OCI-LY7 (cell line): ENCODE results near the gene APC. TPM values are rescaled to one million over a fixed set of nuclear protein-coding genes. Genes with fewer than 3 reads are reported as not detected.

Source experiments
- BruUV-seq: library from RNA; stranded (reverse); fragments of 400-500 nt; replicated peaks from 2 replicates; lab custom pipeline; 2021; lab: Mats Ljungman, UMichigan
- CTCF ChIA-PET: fragments of 300-600 bp; sonication (Branson Sonifier 250); formaldehyde crosslinking; loops from one replicate; lab custom pipeline; 2022; ENCODE audit warnings: antibody characterized with exemption; ENCODE audit not compliant: unreplicated experiment; lab: Charles Lee
- POLR2A ChIA-PET: fragments of 300-600 bp; sonication (Branson Sonifier 250); formaldehyde crosslinking; loops from one replicate; lab custom pipeline; 2022; ENCODE audit warnings: antibody characterized with exemption; lab: Charles Lee
- DNase-seq: peaks from one replicate; pipeline ENCODE4 v3.0.0-alpha.2; 2015; ENCODE audit warnings: low spot score
- H2AFZ ChIP-seq: fragments of 200-600 bp; sonication (generic), shearing (Covaris generic); 2 replicates; pipeline ENCODE4 v1.6.1; 2014; ENCODE audit warnings: mild to moderate bottlenecking, antibody characterized with exemption, low read length, moderate library complexity
- H3K27ac ChIP-seq: fragments of 200-600 bp; sonication (generic); 2 replicates; pipeline ENCODE4 v1.5.1; 2014; ENCODE audit warnings: mixed run types, low read depth, mild to moderate bottlenecking, moderate library complexity, low read length, inconsistent platforms; ENCODE audit not compliant: poor library complexity, severe bottlenecking
- H3K36me3 ChIP-seq: fragments of 200-600 bp; sonication (generic); 2 replicates; pipeline ENCODE4 v1.6.1; 2014; ENCODE audit warnings: mild to moderate bottlenecking, antibody characterized with exemption, low read length, moderate library complexity, mixed read lengths; ENCODE audit not compliant: insufficient read depth
- H3K4me1 ChIP-seq: fragments of 200-600 bp; sonication (generic); 2 replicates; pipeline ENCODE4 v1.5.1; 2014; ENCODE audit warnings: mild to moderate bottlenecking, low read length; ENCODE audit not compliant: insufficient read depth, poor library complexity, severe bottlenecking
- H3K4me2 ChIP-seq: fragments of 200-600 bp; sonication (generic); 2 replicates; pipeline ENCODE4 v1.6.1; 2014; ENCODE audit warnings: mild to moderate bottlenecking, low read length
- H3K4me3 ChIP-seq: fragments of 200-600 bp; sonication (generic); 2 replicates; pipeline ENCODE4 v1.5.1; 2014; ENCODE audit warnings: mild to moderate bottlenecking, low read depth, low read length; ENCODE audit not compliant: poor library complexity, severe bottlenecking
- H3K79me2 ChIP-seq: fragments of 200-600 bp; sonication (generic); 2 replicates; pipeline ENCODE4 v1.6.1; 2016; ENCODE audit warnings: low read depth, mild to moderate bottlenecking, low read length, moderate library complexity, mixed read lengths; ENCODE audit not compliant: insufficient read depth
- H3K9me2 ChIP-seq: fragments of 200-600 bp; sonication (generic); 2 replicates; pipeline ENCODE4 v1.6.1; 2016; ENCODE audit warnings: mild to moderate bottlenecking, low read length, mixed read lengths; ENCODE audit not compliant: insufficient read depth
- H3K9me3 ChIP-seq: fragments of 200-600 bp; sonication (generic); 2 replicates; pipeline ENCODE4 v1.6.1; 2014; ENCODE audit warnings: mild to moderate bottlenecking, mixed run types, low read length, mixed read lengths
- H4K20me1 ChIP-seq: fragments of 200-600 bp; sonication (generic); 2 replicates; pipeline ENCODE4 v1.6.1; 2014; ENCODE audit warnings: mild to moderate bottlenecking, antibody characterized with exemption, low read length, moderate library complexity, mixed read lengths; ENCODE audit not compliant: insufficient read depth
- EZH2phosphoT487 ChIP-seq: fragments of 200-600 bp; sonication (generic); IDR thresholded peaks from 2 replicates; pipeline ENCODE4 v1.6.1; 2018; ENCODE audit warnings: low read depth, borderline replicate concordance, mild to moderate bottlenecking, mixed run types, antibody characterized with exemption, low read length, moderate library complexity, mixed read lengths
- intact Hi-C: fragments of 100-400 bp; cut with micrococcal nuclease; formaldehyde crosslinking; loops from one replicate; pipeline ENCODE4 v1.10.0; 2022; ENCODE audit not compliant: unreplicated experiment
- total RNA-seq, 2 experiments: library from RNA; depleted of rRNA in 1 of 2; stranded (reverse); fragments of >200 nt in 1 of 2; shearing (Covaris generic) in 1 of 2; gene quantifications; 2 replicates each; pipeline ENCODE4 v1.2.3, GENCODE V29; 2014 to 2022
- TF ChIP-seq, protein P1 (sequence below): fragments of 200-600 bp; sonication (generic); conservative IDR thresholded peaks from 2 replicates; pipeline ENCODE4 v1.5.1; 2014; ENCODE audit warnings: mild to moderate bottlenecking, antibody characterized with exemption, low read length, moderate library complexity, mixed read lengths

APC gene
- total RNA-seq, 2 experiments from 2014 or later: 33.1 to 34.8 TPM

- Histone ChIP-seq H3K4me2 (no peak overlapping the region), H4K20me1 (no peaks in the 10 kb centered on the region), H3K27ac (no peak overlapping the region), H3K4me3 (no peak overlapping the region), H3K9me2 (no peaks in the 10 kb centered on the region), H3K36me3 (no peaks in the 10 kb centered on the region), H3K9me3 (no peaks in the 10 kb centered on the region), H3K4me1 (no peaks in the 10 kb centered on the region), H2AFZ (no peak overlapping the region; the same call in 1 of the 2 replicates), H3K79me2 (no peaks in the 10 kb centered on the region)
- BruUV-seq: no TSS peak
- TF ChIP-seq, protein P1, sequence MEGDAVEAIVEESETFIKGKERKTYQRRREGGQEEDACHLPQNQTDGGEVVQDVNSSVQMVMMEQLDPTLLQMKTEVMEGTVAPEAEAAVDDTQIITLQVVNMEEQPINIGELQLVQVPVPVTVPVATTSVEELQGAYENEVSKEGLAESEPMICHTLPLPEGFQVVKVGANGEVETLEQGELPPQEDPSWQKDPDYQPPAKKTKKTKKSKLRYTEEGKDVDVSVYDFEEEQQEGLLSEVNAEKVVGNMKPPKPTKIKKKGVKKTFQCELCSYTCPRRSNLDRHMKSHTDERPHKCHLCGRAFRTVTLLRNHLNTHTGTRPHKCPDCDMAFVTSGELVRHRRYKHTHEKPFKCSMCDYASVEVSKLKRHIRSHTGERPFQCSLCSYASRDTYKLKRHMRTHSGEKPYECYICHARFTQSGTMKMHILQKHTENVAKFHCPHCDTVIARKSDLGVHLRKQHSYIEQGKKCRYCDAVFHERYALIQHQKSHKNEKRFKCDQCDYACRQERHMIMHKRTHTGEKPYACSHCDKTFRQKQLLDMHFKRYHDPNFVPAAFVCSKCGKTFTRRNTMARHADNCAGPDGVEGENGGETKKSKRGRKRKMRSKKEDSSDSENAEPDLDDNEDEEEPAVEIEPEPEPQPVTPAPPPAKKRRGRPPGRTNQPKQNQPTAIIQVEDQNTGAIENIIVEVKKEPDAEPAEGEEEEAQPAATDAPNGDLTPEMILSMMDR: no peak
- TF ChIP-seq EZH2phosphoT487: no peak
- intact Hi-C loops: loop anchor here (5.0 kb wide), 1 partner anchor 264 kb away; no protein-coding TSS in a partner anchor
- no peak for DNase-seq
- POLR2A ChIA-PET: interaction anchor here (0.7 to 1.6 kb wide), 7 partner anchors 9 to 64 kb away, joined by 3 to 6 read pairs (median 5); no protein-coding TSS in a partner anchor
- CTCF ChIA-PET: no interaction called here
Measured at GRCh38 chr5:112697833-112698232, 39.9 kb upstream of the APC start.

- no TSS peak for BruUV-seq
- CTCF ChIA-PET: no interaction called here
- intact Hi-C loops: no loop called here
- no peak overlapping the region for H2AFZ ChIP-seq
- TF ChIP-seq, protein P1: no peak
- TF ChIP-seq EZH2phosphoT487: no peak
- H3K4me2 ChIP-seq: no peak overlapping the region
- POLR2A ChIA-PET: no interaction called here
- no peaks in the 10 kb centered on the region for H4K20me1 ChIP-seq
- no peaks in the 10 kb centered on the region for H3K36me3 ChIP-seq
- no peaks in the 10 kb centered on the region for H3K9me3 ChIP-seq
- H3K79me2 ChIP-seq: peaks cover 13% of the 10 kb centered on the region; the same call in 1 of the 2 replicates
- no peak overlapping the region for H3K27ac ChIP-seq
- no peak for DNase-seq
- peaks cover 14% of the 10 kb centered on the region for H3K4me1 ChIP-seq
- H3K4me3 ChIP-seq: no peak overlapping the region
- no peaks in the 10 kb centered on the region for H3K9me2 ChIP-seq
Measured at GRCh38 chr5:112703866-112704820, 33.5 kb upstream of the APC start.
